Spleen (tissue), 7 donors: ENCODE results near the gene KCNT1.

Experiments
- CTCF ChIP-seq, 11 experiments: fragments of 200-600 bp in 7 of 11; fragments of 450-650 bp in 4 of 11; sonication (generic) in 4 of 11; IDR thresholded peaks in 8 of 11; conservative IDR thresholded peaks in 3 of 11; 1 replicate in 7 of 11; 2 replicates in 4 of 11; pipeline versions ENCODE4 v1.4.0 to v1.8.0; 2016 to 2021; ENCODE audit warnings: antibody characterized with exemption in 11 of 11, inconsistent platforms in 4 of 11, mild to moderate bottlenecking in 1 of 11
- POLR2AphosphoS5 ChIP-seq, 3 donors: sonication (generic); formaldehyde crosslinking; IDR thresholded peaks; one replicate each; pipeline ENCODE4 v1.5.1; 2017; ENCODE audit warnings: antibody characterized with exemption in 3 of 3
- donor health status: DM: no; HTN: no; CAD: no; lungs with moderate emphysema.
- donor health status: DM: no; HTN: no; CAD: no.
- donor health status: DM: no; HTN: no; CAD: no.

GRCh38 chr9:135777623-135778177 is 75.7 kb downstream of the KCNT1 start:
- TF ChIP-seq POLR2AphosphoS5 (IDR thresholded peaks at IDR 0.05) (no peak), CTCF (IDR thresholded peaks at IDR 0.05 in 8 of 11, conservative IDR thresholded peaks at IDR 0.05 in 3 of 11) (no peak)
